AG09309 (cell line): ENCODE data around the gene ESYT1.

ENCODE experiments used
- DNase-seq: peaks from one replicate; pipeline ENCODE4 v3.0.0-alpha.2; 2010; ENCODE audit warnings: low read depth
- H3K4me3 ChIP-seq: 2 replicates; pipeline ENCODE4 v1.5.1; 2011; ENCODE audit warnings: mild to moderate bottlenecking, low read depth, low read length, moderate library complexity; ENCODE audit not compliant: control insufficient read depth
- CTCF ChIP-seq: IDR thresholded peaks from 2 replicates; pipeline ENCODE4 v1.5.1; 2011; ENCODE audit warnings: mild to moderate bottlenecking, low read depth, low read length, inconsistent platforms; ENCODE audit not compliant: insufficient read depth, control insufficient read depth; ENCODE audit errors: missing control alignments

Gene ESYT1

GRCh38 chr12:56164345-56164729 lies 36.3 kb downstream of the ESYT1 start:
- DNase-seq, result no peak
- H3K4me3 ChIP-seq, result no peak overlapping the region
- TF ChIP-seq CTCF, result no peak

- DNase-seq, result no peak
- TF ChIP-seq CTCF, result no peak
- no peak overlapping the region for H3K4me3 ChIP-seq
Observed at GRCh38 chr12:56165369-56165768, 37.3 kb downstream of the ESYT1 start.

DNA sequence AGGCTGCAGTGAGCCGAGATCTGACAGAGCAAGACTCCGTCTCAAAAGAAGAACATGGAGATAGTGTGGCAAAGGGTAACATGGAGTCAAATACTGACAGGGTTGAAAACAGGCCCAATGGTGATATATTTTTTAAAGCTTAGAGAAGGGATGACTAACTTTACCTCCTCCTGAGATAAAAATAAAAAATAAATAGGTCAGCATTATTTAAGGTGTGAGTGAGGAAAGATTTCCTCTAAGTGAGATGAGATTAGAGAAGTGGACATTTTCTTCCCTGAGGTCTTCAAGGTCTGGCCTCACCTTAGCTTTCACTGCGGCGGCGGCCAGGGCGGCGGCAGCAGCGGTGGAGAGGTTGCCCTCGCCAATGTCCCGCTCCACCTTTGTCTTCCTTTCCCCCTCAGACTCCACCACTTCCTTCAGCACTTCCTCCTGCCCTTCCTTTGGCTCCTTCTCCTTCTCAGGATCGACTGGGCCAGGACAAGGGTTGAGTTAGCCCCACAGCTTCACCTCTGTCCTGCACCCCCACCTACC lies 41.2 kb downstream of the ESYT1 start:
- DNase-seq, result no peak
- no peak overlapping the region for H3K4me3 ChIP-seq
- TF ChIP-seq CTCF, result no peak

GRCh38 chr12:56172839-56173238 lies 44.8 kb downstream of the ESYT1 start:
- no peak overlapping the region for H3K4me3 ChIP-seq
- TF ChIP-seq CTCF, result no peak
- no peak for DNase-seq

GRCh38 chr12:56178347-56178746 lies 50.3 kb downstream of the ESYT1 start:
- TF ChIP-seq CTCF, result no peak

GRCh38 chr12:56186957-56187356 lies 58.9 kb downstream of the ESYT1 start:
- no peak overlapping the region for H3K4me3 ChIP-seq

More at GRCh38 chr12:56178347-56178746, 50.3 kb downstream of the ESYT1 start:
- no peak overlapping the region for H3K4me3 ChIP-seq
- no peak for DNase-seq

More at GRCh38 chr12:56186957-56187356, 58.9 kb downstream of the ESYT1 start:
- no peak for TF ChIP-seq CTCF
- no peak for DNase-seq
